HTERT RPE-1 (cell line): ENCODE data around the gene MAN2A1.

Experiments
- in situ Hi-C: fragments of 300-500 bp; cut with MboI; formaldehyde crosslinking; loops from 4 replicates; pipeline ENCODE4 v1.14.3; 2020; ENCODE audit warnings: low sequenced_read_pairs

The MAN2A1 gene

DNA sequence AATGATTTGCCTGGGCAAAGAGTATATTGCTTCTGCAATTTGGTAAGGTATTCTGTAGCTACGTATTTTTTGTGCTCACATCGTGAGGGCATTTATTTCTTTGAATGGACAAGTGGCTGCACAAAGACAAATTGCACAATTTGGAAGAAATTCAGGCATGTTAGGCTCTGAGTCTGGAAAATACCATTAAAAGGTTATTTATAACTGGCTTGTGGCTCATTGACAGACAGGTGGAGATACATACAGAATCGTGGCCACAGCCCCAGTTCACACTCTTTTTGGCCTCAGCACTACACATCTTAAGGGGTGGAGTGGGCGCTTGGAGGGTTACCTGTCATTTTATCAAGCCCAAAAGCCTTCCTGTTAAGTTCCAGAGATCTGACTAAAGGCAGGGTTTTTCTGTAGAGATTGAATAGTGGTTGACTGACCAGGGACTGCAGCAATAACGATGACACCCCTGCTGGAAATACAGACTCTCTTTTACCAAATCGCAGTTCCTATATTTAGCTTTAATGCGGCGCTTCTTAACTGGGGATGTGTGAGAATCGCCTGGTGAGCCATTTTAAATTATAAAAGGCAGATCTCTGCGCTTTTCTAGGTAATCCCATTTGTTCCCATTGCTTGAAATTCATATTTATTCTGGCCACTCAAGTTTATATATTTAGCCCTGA, 14.7 kb downstream of the MAN2A1 start:
- in situ Hi-C loops, result no loop called here

DNA sequence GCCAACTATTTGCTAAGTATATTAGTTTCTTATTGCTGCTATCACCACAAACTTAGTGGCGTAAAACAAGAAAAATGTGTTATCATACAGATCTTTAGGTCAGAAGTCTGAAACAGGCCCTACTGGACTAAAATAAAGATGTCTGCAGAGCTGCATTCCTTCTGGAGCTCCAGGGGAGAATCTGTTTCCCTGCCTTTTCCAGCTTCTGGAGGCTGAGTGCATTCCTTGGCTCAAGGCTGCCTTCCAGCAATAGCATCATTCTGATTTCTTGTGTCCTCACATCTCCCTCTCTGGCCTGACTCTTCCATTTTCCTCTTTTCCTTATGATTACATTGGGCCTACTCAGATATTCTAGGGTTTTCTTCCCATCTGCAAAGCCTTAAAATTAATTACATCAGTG, 15.9 kb downstream of the MAN2A1 start:
- in situ Hi-C loops, result no loop called here

DNA sequence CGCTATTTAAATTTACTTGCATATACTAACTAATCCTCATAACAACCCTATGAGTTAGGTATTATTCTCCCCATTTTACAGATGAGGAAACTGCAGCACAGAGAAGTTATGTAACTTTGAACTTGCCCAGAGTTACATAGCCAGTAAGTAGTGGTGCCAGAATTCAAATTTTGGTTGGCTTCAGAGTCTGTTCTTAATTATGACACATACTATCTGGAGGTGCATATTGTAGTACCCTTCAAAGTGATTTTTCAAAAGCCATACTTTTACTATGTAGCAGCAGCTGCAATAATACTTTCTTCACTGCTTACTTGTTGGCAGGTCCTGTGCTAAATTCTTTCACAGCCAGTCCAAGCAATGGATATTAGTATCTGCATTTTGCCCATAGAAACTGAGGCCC, 16.4 kb downstream of the MAN2A1 start:
- in situ Hi-C loops, result no loop called here

DNA sequence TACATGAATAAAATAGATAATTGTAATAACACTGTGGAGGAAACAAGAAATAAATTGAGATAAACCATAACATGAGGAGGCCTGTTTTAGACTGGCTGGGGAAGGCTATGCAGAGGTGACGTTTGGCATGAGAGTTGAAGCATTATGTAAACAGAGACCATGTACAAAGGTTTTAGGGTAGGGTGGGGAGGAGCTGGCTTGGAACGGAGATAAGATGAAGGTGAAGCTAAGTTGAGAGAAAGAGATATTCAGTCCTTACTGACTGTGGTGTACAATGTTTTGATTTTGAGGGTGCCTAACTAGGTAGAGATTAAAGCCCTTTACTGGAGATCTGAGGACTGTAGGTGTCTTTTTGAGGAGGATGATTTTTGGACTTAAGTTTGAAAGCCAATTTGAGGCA, 17.8 kb downstream of the MAN2A1 start:
- in situ Hi-C loops, result no loop called here

DNA sequence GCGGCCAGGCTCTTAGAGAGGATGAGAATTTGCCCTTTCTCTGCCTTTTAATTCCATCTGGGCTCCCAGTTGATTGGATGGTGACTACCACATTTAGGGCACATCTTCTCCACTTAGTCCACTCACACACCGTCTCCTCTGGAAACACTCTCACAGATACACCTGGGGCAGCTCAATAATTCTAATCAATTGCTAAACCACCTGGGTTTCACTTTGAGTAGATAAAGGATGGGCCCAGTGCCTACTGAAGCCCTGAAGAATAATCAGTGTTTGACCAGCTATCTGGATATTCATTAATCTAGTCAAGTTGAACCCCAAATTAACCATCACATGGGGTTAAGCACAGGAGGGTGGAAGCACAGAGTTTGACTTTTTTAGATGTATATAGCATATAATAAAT, 19.1 kb downstream of the MAN2A1 start:
- in situ Hi-C loops, result no loop called here

DNA sequence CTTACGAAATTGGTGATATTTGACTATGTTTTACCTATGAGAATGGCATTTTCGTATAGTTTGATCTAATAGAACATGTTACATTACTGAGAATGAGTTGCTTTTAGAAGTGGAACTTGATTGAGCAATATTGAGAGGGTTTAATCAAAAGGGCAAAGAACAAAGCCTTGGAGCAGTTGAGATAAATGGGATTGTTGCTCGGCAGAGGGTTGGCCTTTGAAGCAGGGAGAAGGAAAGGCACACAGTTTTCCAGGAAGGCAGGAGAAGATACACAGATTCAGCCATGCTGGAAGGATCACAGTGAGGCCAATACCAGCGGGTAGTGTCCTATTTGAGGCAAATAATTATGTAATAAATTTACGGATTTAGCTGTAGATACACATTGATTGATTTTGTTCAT, 19.5 kb downstream of the MAN2A1 start:
- in situ Hi-C loops, result no loop called here

DNA sequence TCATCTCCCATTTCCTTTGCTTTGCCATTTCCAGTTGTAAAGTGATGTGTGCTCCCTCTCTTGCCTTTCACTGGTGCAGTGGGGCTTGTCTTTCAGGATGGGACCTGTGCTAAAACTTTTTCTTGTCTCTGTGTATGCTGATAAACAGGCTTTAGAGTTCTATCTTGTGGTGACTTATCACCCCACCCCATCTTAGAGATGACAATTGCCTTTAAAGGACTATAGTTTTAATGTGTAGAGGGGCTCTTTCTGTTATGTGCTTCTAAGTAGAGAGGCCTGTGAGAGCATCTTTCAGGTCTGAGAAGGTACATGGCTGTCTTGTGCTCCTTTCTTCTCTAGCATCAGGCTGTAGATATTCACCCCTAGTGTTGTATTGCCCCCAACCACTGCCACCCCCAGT, 21.9 kb downstream of the MAN2A1 start:
- in situ Hi-C loops, result no loop called here

DNA sequence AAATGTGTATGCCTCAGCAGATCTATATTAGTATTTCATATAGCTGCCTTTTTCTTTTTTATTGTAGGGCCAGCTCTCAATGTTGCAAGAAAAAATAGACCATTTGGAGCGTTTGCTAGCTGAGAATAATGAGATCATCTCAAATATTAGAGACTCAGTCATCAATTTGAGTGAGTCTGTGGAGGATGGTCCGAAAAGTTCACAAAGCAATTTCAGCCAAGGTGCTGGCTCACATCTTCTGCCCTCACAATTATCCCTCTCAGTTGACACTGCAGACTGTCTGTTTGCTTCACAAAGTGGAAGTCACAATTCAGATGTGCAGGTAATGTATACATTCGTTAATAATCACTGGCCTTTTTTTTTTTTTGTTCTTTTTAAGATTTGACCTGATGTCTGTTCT, 23.7 kb downstream of the MAN2A1 start:
- in situ Hi-C loops, result no loop called here

DNA sequence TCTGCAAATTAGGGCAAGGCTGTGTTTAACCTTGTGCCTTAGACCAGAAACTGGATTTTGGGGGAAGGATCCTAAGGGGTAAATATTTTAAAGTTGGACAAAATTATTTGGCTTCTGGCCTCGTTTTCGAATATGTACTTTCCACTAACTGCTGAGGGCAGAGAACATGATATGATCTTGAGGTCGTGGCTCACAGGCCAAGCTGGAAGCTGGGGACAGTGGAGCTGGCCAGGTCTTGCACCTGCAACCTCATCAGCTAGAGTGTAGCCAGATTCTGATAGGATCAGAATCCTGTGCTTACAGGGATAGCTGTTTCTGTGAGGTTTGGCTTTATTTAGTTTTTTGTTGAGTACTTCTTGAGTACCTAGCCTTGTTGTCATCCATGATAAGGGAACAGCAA, 24.9 kb downstream of the MAN2A1 start:
- in situ Hi-C loops, result no loop called here

DNA sequence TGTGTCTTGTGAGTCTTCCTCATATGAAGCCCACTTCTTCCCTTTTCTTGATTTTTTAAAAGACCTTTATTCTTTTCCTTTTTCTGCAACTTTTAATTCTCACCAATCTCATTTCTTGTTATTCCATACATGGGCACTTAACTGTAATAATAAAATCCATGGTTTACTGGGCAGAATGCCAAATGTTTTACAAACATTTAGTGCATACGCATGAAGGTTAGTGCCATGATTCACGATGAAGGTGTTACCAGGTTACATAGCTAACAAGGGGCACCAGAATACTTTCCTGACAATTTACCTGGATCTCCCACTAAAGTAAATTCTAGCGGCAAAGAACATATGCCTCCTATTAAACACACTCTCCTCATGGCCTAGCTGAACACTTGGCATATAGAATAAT, 28.5 kb downstream of the MAN2A1 start:
- in situ Hi-C loops, result no loop called here

DNA sequence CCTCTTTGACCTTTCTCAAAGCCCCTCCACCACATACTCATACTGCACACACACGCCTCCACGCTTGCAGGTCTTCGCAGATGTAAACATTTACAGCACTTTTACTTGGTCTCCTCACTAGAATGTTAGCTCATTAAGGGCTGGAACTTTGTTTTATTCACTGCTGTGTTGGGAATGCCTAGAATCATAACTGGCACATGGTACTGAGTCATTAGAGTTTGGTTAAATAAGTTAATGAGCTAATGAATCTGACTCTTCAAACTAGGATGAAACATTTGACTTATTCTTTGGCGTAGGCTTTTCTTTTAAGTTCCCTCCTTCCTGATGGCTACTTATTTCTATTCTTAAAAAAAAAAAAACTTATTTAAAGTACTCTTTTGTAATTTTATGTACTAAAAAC, 28.9 kb downstream of the MAN2A1 start:
- in situ Hi-C loops, result no loop called here

DNA sequence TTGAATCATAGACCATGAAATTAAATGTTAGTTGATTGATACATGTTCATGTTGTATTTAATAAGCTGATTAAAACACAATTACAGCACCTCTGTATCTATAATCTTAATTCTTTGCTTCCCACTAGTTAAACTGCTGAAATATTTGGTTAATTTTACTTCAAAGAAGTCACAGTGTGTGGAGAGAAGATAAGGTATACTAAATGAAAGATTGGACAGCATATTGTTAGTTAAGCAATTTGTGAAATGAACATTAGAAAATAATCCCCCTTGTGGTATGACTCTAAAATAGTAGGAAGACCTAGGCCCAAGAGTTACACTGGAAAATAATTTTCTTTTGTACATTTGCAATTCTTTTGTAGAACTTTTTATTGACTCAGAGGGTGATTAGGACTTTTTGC, 30.3 kb downstream of the MAN2A1 start:
- in situ Hi-C loops, result no loop called here

DNA sequence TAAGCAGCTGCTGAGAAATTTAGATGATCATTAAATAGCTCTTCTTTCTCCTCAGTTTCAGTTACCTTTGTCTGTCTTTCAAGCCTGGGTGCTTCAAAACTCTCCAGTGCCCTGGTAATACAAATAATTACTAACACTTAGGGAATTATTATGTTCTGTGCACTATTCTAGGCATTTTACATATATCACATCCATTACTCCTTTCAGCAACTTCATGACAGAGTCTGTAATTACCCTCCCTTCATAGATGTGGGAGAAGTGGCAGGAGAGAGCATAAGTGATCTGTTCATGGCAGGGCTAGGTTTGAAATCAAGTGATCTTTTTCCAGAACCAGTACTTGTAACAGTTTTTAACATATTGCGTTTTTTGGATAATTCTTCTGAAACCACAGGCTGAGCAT, 32.0 kb downstream of the MAN2A1 start:
- in situ Hi-C loops, result no loop called here

DNA sequence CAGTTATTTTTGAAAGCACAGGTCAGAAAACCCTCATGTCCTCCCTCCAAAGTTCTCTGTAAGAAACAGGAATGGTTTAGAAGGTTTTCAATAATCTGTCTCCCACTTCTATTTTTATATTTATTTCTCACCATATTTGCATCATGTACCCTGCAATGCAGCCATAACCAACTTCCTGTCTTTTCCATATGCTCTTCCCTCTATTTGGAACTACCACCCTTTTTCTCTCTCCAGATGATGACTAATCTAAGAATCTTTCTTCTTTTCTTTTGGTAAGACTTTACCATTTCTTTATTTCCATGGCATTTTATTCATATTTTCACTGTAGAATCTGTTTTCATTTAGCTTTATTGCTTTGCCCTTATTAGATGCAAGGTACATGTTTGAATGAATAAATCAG, 33.9 kb downstream of the MAN2A1 start:
- in situ Hi-C loops, result no loop called here

DNA sequence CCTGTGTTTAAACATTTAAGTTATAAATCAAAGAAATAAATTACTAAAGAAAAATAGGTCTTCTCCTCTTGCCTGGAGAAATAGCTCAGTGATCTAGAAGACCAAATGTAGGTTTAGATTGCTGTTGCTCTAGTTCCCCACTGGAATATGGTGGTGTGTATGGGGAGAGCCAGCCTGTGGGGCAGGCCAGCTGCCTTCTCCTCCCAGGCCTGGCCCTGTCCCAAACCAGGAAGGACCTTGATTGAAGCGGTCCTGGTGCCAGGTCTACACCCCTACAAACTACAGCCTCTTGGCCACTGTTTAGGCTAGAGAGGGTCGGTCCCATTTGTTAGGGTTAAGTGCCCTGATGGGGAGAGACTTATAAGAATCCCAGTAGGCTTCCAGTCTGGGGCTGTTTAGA, 35.4 kb downstream of the MAN2A1 start:
- in situ Hi-C loops, result no loop called here

DNA sequence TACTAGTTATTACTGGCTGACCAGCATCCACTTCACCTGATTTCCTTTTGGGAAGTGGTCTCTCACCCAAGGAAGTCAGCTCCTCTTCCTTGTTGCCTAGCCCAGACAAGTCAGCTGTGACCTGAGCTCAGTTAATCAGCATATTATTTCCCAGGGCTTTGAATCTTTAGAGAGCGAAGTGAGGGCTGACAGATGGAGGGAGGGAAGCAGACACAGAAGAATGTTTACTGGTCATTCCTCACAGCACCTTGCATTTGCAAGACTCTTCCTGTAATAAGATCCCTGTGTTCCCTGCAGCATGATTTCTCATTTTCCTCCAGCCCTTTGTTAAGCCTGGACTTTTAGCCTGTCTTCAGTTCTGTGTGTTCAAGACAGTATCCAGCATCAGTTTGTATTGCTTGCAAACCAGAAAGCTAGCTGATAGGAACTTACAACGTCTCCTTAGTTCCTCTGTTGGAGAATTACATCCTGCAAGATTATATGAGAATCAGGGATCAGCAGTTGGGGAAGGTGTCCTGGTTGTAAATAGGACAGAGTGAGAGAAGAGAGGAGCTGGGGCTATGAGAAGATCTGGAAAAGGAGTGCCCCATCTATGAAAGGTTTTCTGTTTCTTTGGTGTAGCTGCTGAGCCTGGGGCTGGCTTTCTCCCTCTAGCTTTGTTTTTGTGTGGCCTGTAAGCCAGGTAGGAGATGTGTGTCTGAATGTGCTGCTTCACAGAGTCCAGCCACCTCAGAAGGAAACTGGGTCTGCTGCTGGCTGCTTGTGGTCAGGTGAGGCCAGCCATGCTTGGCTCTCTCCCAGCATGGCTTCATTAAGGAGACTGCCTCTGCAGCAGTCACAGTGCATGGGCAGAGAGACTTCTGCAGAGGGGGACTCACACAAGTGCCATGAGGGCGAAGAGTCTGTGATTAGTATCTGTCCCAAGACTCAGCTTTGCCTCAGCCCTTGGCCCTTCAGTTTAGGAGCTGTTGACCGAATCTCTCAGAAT, 50.3 kb downstream of the MAN2A1 start:
- in situ Hi-C loops, result no loop called here

DNA sequence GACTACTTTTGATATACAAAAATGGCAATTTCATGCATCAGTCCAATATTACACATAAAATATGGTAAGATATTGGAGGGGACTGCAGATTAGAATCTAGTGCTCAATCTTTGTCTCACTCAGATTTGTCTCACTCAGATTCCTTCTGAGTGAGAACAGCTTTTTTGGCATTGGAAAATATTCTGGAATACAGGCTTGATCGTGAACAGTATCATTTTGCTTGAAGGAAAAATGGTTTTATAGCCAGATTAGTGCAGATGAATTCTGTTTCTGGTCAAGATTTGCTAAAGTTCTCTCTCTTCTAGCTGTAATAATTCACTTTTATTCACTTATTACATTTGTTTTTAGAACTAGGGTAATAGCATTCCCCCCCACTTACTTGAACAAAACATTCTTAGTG, 51.2 kb downstream of the MAN2A1 start:
- in situ Hi-C loops, result no loop called here

DNA sequence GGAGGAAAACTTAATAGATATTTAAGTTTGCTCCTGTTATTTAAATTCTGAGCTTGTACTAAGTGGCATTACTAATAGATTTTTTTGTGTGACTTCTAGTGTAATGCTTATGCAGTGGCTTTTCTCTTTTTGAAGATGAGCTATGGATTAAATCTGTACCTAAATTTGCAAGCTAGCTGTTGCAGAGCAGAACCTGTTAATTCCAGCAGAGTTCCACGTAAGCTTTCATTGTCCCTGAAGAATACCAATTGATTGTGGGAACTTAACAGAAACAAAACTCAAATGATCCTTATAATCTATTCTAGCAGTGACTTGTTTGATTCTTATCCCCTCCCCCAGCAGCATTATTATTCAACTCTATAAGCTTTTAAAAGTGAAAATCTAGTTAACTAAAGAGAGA, 51.7 kb downstream of the MAN2A1 start:
- in situ Hi-C loops, result no loop called here

DNA sequence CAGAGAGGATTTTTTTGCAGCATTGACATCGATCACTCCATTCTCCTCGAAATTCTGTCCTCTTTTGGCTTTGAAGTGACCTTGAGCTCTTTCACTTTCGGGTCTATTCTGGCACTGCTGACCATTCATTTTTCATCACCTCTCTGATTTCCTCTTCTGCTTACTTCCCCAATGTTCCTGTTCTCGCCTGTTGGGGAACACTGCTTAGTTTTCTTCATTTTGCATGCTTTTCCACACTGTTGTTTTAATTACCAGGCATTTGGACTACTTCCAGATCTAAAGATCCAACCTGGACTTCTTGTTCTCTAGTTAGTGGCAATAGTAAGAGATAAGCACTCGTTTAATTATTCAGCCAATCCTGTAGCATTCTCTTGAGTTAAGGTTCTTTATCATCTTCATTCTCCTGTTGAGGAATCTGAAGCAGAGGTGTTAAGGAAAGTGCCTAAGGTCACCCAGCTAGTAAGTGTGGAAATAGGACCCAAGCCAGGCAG, 53.4 kb downstream of the MAN2A1 start:
- in situ Hi-C loops, result no loop called here

DNA sequence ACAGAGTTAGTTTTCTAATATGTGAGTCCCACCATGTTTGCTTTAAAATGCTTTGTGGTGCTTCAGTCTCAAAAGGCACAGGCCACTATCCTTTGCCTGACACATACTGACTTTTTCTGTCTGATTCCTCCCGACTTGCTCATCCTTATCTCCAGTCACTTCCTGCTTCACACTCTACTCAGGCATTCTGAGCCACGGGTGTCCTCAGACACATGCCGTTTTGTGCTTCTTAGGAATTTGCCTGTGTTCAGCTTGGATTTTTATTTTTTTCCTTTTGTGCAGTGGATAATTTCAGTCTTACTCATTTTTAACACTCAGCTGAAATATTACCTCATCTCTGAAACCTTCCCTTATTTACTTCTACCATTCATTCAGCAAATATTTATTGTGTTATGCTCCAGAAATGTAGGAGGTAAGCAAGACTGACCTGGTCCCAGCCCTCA, 54.1 kb downstream of the MAN2A1 start:
- in situ Hi-C loops, result no loop called here

DNA sequence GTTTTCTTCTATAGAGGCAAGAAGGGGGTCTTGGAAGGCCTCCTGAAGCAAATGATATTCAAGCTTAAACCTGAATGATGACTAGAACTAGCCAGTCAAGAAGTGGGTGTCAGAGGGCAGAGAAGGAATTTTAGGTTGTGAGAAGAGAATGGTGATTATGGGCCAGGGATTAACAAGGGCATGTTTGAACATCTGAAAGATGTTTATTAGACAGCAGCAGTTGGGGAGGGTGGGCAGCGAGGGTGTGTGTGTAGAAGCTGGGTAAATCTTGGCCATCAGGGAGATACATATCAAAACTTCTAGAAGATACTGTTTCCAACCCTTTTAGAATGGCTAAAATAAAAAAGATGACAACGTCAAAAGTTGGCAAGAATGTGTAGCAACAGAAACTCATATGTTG, 54.5 kb downstream of the MAN2A1 start:
- in situ Hi-C loops, result no loop called here

DNA sequence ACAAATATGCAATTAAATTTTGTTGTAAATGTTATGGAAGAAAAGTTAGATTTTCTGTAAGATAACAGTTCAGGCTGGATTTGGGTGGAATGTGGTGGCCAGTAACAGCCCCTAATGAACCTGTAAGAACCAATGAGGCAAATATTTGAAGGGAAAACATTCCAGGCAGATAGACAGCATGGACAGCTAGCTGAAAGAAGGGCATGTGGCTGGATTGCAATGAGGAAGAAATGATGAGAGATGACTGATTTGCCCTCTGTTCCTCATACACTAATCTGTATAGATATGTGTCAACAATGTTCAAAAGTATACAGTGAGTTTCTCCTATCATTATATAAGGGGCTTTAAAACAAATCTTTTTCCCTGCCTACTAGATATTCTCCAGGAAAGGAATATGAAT, 58.8 kb downstream of the MAN2A1 start:
- in situ Hi-C loops, result no loop called here
